IPS-NIHi11 (cell line): ENCODE results near the gene BAIAP2.
A peak's percentile ranks its signal among the peaks of the same experiment; 100 is the strongest.

Experiments
- DNase-seq: peaks from one replicate; pipeline ENCODE4 v3.0.0; 2012; ENCODE audit warnings: mixed read lengths, low spot score

BAIAP2 gene

GRCh38 chr17:81037798-81038733, 3.1 kb downstream of the BAIAP2 start:
- no peak for DNase-seq

- no peak for DNase-seq
Measured at GRCh38 chr17:81039096-81039495, 4.1 kb downstream of the BAIAP2 start.

- DNase-seq, result no peak
Measured at GRCh38 chr17:81039854-81040758, 5.2 kb downstream of the BAIAP2 start.

DNA sequence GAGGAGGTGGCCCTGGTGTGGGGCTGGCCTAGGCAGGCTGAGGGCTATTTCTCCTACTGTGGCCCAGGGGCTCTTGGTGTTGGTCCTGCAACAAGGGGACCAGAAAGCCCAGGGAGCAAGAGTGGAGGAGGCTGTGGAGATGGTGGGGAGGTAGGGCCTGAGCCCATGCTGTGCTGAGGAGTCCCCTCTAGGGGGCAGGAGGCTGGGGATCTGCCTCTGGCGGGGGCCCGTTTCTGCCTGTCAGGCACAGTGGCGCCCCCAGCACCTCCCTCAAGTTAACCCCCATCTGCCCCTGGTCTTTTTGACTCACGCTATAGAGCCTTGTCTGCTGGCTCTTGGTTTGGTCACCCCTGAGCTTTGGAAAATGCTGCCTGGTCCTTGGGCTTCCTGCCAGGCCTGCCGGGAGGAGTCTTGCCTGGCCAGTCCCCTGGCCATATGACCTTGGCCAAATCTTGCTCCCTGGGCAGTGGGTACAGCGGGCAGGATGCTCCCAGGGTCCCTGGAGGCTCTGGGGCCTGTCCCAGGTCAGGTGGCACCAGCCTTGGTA, 5.9 kb downstream of the BAIAP2 start:
- DNase-seq, result peak; percentile 76

- no peak for DNase-seq
Measured at GRCh38 chr17:81042606-81043005, 7.7 kb downstream of the BAIAP2 start.

- no peak for DNase-seq
Measured at GRCh38 chr17:81043319-81043724, 8.4 kb downstream of the BAIAP2 start.

DNA sequence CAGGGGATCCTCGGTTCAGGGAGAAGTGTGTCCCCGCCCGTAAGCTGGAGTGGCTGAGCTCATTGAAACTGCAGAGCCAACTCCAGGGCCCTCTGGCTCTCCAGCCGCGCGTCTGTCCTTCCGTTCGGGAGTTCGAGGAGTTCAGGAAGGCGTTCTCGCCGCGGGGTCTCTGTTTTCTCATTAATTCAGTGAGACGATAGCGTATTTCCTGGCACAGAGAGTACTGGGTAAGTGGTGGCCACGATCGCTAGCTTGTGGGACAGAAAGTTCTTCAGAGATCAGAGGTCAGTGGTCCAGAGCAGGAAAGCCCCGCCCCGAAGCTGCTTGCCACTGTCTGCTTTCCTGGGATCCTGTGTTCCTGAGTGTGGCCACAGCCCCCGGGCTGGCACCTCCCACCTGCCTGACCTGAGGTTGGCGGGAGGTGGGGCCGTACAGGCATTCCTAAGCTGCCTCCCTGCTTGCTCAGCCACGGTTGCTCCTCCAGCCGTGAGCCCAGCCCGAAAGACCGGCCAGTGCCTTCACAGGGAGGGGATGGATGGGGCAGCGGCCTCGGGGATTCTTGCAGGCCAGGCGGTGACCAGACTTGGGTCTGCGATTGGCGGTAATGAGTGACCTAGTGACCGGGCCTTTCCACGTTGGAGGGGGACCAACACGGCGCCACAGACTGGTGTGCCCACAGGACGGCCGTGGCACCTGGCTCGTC, 8.9 kb downstream of the BAIAP2 start:
- DNase-seq, result peak; percentile 85

DNA sequence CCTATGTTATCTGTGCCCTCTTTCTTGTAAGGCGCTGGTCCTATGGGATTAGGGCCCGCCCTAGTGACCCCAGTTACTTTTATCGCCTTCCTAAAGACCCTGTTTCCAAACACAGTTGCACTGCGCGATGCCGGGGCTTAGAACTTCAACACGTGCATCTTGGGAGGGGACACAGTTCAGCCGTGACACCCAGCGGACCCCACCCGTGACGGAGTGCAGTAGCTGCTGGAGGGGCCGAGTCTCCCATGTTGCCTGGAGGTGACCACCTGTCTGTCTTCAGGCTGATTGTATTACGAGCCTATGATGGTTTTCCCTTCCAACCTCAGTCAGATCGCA, 9.4 kb downstream of the BAIAP2 start:
- no peak for DNase-seq

- no peak for DNase-seq
Measured at GRCh38 chr17:81044764-81045589, 10.0 kb downstream of the BAIAP2 start.

- no peak for DNase-seq
Measured at GRCh38 chr17:81045590-81046095, 10.7 kb downstream of the BAIAP2 start.

DNA sequence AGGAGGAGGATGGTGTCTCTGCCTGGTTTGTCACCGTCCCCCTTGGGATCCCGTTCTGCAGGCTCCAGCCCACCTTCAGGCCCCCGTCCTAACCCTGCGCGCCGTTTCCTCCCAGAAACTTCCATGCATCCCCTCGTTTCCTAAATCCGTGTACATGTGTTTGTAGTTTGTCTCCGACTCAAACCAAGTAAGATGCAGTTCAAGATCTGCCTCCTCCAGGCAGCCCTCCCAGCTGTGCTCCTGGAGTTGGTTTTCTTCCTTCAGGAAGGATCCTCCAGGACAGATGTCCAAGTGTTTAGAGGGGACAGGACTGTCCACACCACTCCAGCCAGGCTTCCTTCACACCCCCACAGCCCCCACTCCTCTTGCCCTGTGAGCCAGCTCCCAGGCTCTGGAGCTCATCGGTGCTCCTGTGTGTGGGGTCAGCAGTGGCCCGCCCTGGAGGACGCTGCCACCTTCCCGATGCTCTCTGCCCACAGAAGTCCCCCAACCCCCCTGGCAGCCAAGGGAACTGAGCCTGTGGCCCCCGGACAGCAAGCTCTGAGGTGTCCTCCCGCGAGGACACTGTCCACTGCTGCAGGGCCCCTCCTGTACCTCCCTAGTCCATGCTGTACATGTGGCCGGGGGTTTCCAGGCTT, 11.3 kb downstream of the BAIAP2 start:
- no peak for DNase-seq

GRCh38 chr17:81046770-81047359, 11.9 kb downstream of the BAIAP2 start:
- DNase-seq, result no peak

GRCh38 chr17:81048827-81049371, 13.9 kb downstream of the BAIAP2 start:
- DNase-seq, result no peak

DNA sequence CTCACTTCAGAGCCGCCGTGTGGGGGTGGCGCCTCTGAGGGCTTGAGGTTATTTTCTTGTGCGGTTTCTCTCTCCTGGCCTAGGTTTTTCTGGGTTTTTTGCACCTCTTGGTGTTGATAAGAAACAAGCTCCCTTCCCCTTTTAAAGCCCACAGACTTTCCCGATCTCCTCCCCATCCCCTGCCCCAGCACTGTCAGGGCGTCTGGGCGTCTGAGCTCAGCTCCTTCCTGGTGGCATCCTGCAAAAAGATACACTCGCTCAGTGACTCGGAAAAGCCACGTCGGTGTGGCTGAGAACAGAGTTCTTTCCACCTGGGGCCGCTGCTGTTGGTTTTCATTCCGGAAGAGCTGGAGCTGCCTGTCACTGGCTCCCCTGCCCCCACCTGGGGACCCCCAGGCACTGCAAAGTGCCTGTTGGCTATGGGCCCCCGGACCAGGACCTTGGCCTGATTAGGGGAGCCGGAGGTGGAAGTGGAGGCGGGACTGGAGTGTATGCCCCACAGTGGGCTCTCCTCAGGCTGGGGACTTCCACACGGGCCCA, 14.5 kb downstream of the BAIAP2 start:
- no peak for DNase-seq

- DNase-seq, result no peak
Measured at GRCh38 chr17:81049973-81050551, 15.1 kb downstream of the BAIAP2 start.

GRCh38 chr17:81050645-81051625, 16.0 kb downstream of the BAIAP2 start:
- DNase-seq, result no peak

DNA sequence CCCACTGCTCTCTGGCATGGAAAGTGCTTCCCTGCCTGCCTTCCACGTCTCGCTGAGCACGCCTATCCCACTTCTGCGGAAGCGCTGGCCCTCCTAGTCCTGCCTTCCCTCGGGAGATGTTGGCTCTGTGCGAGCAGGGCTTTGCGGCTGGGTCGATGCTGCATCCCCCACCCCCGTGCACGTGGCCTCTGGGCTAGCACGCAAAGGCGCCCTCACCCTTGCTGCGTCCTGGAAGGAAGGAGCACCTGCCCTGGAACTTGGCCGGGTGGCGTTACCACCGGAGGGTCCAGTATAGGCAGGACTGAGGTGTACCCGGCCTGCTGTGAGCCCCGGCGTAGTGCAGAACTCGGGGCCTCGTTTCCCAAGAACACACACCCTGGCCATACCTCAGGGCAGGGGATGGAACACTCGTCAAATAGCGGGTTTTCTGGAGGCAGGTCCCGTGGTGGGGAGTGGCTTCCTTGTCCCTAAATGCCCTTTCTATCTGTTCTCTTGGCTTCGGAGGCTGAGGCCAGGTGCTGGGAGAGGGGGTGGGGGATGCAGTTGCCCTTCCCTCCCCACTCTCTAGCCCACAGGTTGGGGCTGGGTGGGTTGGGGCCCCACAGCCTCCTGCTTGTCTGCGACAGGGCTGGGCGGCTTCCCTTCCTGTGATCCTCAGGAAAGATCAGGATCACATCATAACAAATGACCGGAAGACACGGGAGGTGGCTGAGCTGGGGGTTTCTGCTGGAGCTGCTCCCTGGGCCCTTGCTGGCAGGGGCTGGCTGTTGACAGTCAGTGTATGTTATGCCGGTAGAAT, 17.4 kb downstream of the BAIAP2 start:
- DNase-seq, result no peak
